Measurements from ENCODE around the gene PTK7.

DNA sequence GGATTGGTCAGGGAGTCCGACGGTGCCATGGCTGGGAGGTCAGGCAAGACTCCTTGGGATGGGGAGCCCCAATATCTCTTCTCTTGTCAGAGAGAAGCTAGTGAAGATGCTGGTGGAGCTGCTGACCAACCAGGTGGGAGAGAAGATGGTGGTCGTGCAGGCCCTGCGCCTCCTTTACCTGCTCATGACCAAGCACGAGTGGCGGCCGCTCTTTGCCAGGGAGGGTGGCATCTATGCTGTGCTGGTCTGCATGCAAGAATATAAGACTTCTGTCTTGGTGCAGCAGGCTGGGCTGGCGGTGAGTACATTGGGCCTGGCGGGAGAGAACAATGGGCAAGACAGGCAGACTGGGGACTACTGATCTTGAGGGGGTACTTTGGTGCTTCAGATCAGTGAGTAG, 116.8 kb downstream of the PTK7 start:
- TF ChIP-seq, protein P1, sequence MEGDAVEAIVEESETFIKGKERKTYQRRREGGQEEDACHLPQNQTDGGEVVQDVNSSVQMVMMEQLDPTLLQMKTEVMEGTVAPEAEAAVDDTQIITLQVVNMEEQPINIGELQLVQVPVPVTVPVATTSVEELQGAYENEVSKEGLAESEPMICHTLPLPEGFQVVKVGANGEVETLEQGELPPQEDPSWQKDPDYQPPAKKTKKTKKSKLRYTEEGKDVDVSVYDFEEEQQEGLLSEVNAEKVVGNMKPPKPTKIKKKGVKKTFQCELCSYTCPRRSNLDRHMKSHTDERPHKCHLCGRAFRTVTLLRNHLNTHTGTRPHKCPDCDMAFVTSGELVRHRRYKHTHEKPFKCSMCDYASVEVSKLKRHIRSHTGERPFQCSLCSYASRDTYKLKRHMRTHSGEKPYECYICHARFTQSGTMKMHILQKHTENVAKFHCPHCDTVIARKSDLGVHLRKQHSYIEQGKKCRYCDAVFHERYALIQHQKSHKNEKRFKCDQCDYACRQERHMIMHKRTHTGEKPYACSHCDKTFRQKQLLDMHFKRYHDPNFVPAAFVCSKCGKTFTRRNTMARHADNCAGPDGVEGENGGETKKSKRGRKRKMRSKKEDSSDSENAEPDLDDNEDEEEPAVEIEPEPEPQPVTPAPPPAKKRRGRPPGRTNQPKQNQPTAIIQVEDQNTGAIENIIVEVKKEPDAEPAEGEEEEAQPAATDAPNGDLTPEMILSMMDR (IDR thresholded peaks at IDR 0.05), result no peak
- no peak for TF ChIP-seq POLR2A (IDR thresholded peaks at IDR 0.05)

Measured in Peyer's patch (tissue), 4 donors.